HG03060 (cell line): Measurements from ENCODE around the gene NBPF1.
"Not testable (repeated sequence)": the region's sequence is repeated elsewhere in the genome, so short reads cannot be mapped to it uniquely, and the experiment has no call there.

Experiments
- ATAC-seq: cut with Tn5 transposase; IDR thresholded peaks from one replicate; pipeline ENCODE4 v1.9.1; 2021; ENCODE audit warnings: low read depth, moderate number of reproducible peaks; ENCODE audit not compliant: unreplicated experiment

The NBPF1 gene

GRCh38 chr1:16557034-16557433 is 56.3 kb downstream of the NBPF1 start:
- ATAC-seq: not testable (repeated sequence)

GRCh38 chr1:16553244-16553643 is 60.1 kb downstream of the NBPF1 start:
- ATAC-seq: not testable (repeated sequence)

GRCh38 chr1:16550212-16550918 is 63.0 kb downstream of the NBPF1 start:
- not testable (repeated sequence) for ATAC-seq

- ATAC-seq: not testable (repeated sequence)
These were observed 63.8 kb downstream of the NBPF1 start for GRCh38 chr1:16549545-16549944.

- ATAC-seq: not testable (repeated sequence)
These were observed 65.7 kb downstream of the NBPF1 start for GRCh38 chr1:16547502-16548241.

GRCh38 chr1:16545682-16546095 is 67.7 kb downstream of the NBPF1 start:
- ATAC-seq: not testable (repeated sequence)

- ATAC-seq: not testable (repeated sequence)
These were observed 72.9 kb downstream of the NBPF1 start for GRCh38 chr1:16540421-16540893.

GRCh38 chr1:16537528-16537927 is 75.8 kb downstream of the NBPF1 start:
- ATAC-seq: not testable (repeated sequence)

GRCh38 chr1:16536796-16537195 is 76.6 kb downstream of the NBPF1 start:
- ATAC-seq: not testable (repeated sequence)

- not testable (repeated sequence) for ATAC-seq
These were observed 77.5 kb downstream of the NBPF1 start for GRCh38 chr1:16535898-16536297.

GRCh38 chr1:16535487-16535886 is 77.9 kb downstream of the NBPF1 start:
- not testable (repeated sequence) for ATAC-seq

GRCh38 chr1:16534829-16535456 is 78.4 kb downstream of the NBPF1 start:
- not testable (repeated sequence) for ATAC-seq

- not testable (repeated sequence) for ATAC-seq
These were observed 79.0 kb downstream of the NBPF1 start for GRCh38 chr1:16534239-16534828.

GRCh38 chr1:16532235-16532991 is 81.0 kb downstream of the NBPF1 start:
- not testable (repeated sequence) for ATAC-seq

GRCh38 chr1:16528338-16528737 is 85.0 kb downstream of the NBPF1 start:
- ATAC-seq: not testable (repeated sequence)

GRCh38 chr1:16525769-16526168 is 87.6 kb downstream of the NBPF1 start:
- ATAC-seq: not testable (repeated sequence)

- not testable (repeated sequence) for ATAC-seq
These were observed 91.7 kb downstream of the NBPF1 start for GRCh38 chr1:16521679-16522078.

GRCh38 chr1:16521288-16521583 is 92.1 kb downstream of the NBPF1 start:
- ATAC-seq: no peak

GRCh38 chr1:16520435-16521287 is 92.7 kb downstream of the NBPF1 start:
- ATAC-seq: not testable (repeated sequence)
